ENCODE measurements around the gene TERB2.

- TF ChIP-seq CTCF (conservative IDR thresholded peaks at IDR 0.05; ENCODE audit: low read depth, low read length) = no peak
- no peak for TF ChIP-seq MAFK (IDR thresholded peaks at IDR 0.05; ENCODE audit: low read depth, low read length)
- TF ChIP-seq RFX5 (IDR thresholded peaks at IDR 0.05; ENCODE audit: low read depth, low read length) = no peak
- no peak for TF ChIP-seq POLR2A (IDR thresholded peaks at IDR 0.05; ENCODE audit: low read depth, low read length)
- no peak for TF ChIP-seq FOS (IDR thresholded peaks at IDR 0.05; ENCODE audit: low read depth, low read length)
- TF ChIP-seq RCOR1 (IDR thresholded peaks at IDR 0.05; ENCODE audit: insufficient replicate concordance, low read length) = no peak
- TF ChIP-seq RAD21 (IDR thresholded peaks at IDR 0.05; ENCODE audit: low read length) = no peak
- no peak for TF ChIP-seq BHLHE40 (IDR thresholded peaks at IDR 0.05; ENCODE audit: low read depth, low read length)
- no peak for TF ChIP-seq NFE2L2 (IDR thresholded peaks at IDR 0.05; ENCODE audit: low read depth, low read length)
- TF ChIP-seq USF2 (IDR thresholded peaks at IDR 0.05; ENCODE audit: low read depth, low read length) = no peak
- TF ChIP-seq MXI1 (IDR thresholded peaks at IDR 0.05; ENCODE audit: borderline replicate concordance, low read depth, low read length) = no peak
- TF ChIP-seq CEBPB (IDR thresholded peaks at IDR 0.05; ENCODE audit: low read depth, low read length) = no peak
- TF ChIP-seq SMC3 (IDR thresholded peaks at IDR 0.05; ENCODE audit: low read depth, low read length) = no peak
Measured at GRCh38 chr15:44968475-44968874, 12.0 kb downstream of the TERB2 start.
